Thoracic aorta (tissue), 2 donors: Measurements from ENCODE around the gene RPL26. TPM values are rescaled to one million over a fixed set of nuclear protein-coding genes. Genes with fewer than 3 reads are reported as not detected.

Experiments
- ATAC-seq: fragments of 150-250 bp; one replicate; pipeline ENCODE4 v1.8.0; 2017; ENCODE audit warnings: low read depth; ENCODE audit not compliant: insufficient number of reproducible peaks, low FRiP score
- DNase-seq: peaks from one replicate; pipeline ENCODE4 v3.0.0-alpha.2; 2020; ENCODE audit warnings: low spot score
- H3K27ac ChIP-seq, 2 donors: fragments of 200-600 bp; sonication (generic); 1 replicate in 1 of 2; 2 replicates in 1 of 2; pipeline ENCODE4 v1.5.1; 2016; ENCODE audit warnings: mild to moderate bottlenecking in 2 of 2, moderate library complexity in 2 of 2
- H3K27me3 ChIP-seq: fragments of 200-600 bp; sonication (generic); replicated peaks from 2 replicates; pipeline ENCODE4 v1.6.0; 2016; ENCODE audit warnings: mild to moderate bottlenecking; ENCODE audit not compliant: insufficient read depth
- H3K36me3 ChIP-seq: fragments of 200-600 bp; sonication (generic); one replicate; pipeline ENCODE4 v1.5.1; 2016
- H3K4me1 ChIP-seq, 2 donors: fragments of 200-600 bp; sonication (generic); 1 replicate in 1 of 2; 2 replicates in 1 of 2; pipeline versions ENCODE4 v1.5.1 to v1.6.0; 2016; ENCODE audit warnings: low read depth in 2 of 2, mild to moderate bottlenecking in 1 of 2; ENCODE audit not compliant: control insufficient read depth in 1 of 2
- H3K4me3 ChIP-seq: fragments of 200-600 bp; sonication (generic); 2 replicates; pipeline ENCODE4 v1.5.1; 2016; ENCODE audit warnings: mild to moderate bottlenecking
- H3K9me3 ChIP-seq: fragments of 200-600 bp; sonication (generic); 2 replicates; pipeline ENCODE4 v1.5.1; 2016
- total RNA-seq, 2 donors: library from RNA; depleted of rRNA; stranded (reverse); fragments of >200 nt; gene quantifications; one replicate each; pipeline versions ENCODE4 v1.1.0 to v1.2.3, GENCODE V29; 2016
- TF ChIP-seq, protein P1 (sequence below): fragments of 200-600 bp; sonication (generic); IDR thresholded peaks from one replicate; pipeline ENCODE4 v1.5.1; 2019; ENCODE audit warnings: antibody characterized with exemption

RPL26 gene
- total RNA-seq, 2 donors from 2014 or later = 1,235 to 1,884 TPM

GRCh38 chr17:8366231-8366630, 16.8 kb downstream of the RPL26 start:
- ATAC-seq = no peak

GRCh38 chr17:8365143-8365542, 17.9 kb downstream of the RPL26 start:
- no peaks in the 10 kb centered on the region for H3K9me3 ChIP-seq
- no peak overlapping the region for H3K27ac ChIP-seq
- H3K36me3 ChIP-seq = peaks cover 16% of the 10 kb centered on the region
- no peak overlapping the region for H3K4me3 ChIP-seq
- TF ChIP-seq, protein P1, sequence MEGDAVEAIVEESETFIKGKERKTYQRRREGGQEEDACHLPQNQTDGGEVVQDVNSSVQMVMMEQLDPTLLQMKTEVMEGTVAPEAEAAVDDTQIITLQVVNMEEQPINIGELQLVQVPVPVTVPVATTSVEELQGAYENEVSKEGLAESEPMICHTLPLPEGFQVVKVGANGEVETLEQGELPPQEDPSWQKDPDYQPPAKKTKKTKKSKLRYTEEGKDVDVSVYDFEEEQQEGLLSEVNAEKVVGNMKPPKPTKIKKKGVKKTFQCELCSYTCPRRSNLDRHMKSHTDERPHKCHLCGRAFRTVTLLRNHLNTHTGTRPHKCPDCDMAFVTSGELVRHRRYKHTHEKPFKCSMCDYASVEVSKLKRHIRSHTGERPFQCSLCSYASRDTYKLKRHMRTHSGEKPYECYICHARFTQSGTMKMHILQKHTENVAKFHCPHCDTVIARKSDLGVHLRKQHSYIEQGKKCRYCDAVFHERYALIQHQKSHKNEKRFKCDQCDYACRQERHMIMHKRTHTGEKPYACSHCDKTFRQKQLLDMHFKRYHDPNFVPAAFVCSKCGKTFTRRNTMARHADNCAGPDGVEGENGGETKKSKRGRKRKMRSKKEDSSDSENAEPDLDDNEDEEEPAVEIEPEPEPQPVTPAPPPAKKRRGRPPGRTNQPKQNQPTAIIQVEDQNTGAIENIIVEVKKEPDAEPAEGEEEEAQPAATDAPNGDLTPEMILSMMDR = no peak
- ATAC-seq (no peak), DNase-seq (no peak)
- H3K4me1 ChIP-seq = no peaks in the 10 kb centered on the region
- H3K27me3 ChIP-seq = no peaks in the 10 kb centered on the region

More at GRCh38 chr17:8366231-8366630, 16.8 kb downstream of the RPL26 start:
- no peaks in the 10 kb centered on the region for H3K27me3 ChIP-seq
- TF ChIP-seq, protein P1 = no peak
- no peak for DNase-seq
- no peaks in the 10 kb centered on the region for H3K9me3 ChIP-seq
- H3K27ac ChIP-seq = no peak overlapping the region
- H3K4me3 ChIP-seq = no peak overlapping the region
- no peaks in the 10 kb centered on the region for H3K4me1 ChIP-seq
- peaks cover 17% of the 10 kb centered on the region for H3K36me3 ChIP-seq

DNA sequence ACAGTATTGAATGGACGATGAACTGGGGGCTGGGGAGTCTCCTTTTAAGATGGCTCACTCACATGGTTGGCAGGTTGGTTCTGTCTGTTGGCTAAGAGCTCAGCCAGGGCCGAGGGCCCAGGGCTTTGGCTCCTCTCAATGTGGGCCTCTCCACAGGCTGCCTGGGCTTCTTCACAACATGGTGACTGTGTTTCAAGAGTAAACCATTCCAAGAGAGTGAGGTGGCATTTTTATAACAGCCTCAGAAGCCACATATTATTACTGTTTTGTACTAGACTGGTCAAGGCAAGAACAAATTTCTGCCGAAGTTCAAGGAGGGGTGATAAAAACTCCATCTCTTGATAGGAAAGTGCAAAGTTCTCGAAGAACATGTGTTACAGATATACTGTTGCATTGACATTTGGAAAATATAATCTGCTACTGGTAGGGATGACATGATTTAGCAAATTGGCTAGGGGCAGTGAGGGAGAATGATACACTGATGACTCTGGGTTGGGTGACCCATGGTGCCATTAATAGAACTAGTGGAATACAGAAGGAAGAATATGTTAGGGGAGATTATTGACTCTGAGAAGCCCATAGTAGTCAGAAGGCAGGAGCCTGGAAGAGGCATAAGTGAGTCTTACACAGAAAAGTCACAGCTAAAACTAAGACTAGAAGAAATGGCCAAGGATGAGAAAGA, 20.2 kb downstream of the RPL26 start:
- Histone ChIP-seq H3K4me3 (no peak overlapping the region), H3K9me3 (no peaks in the 10 kb centered on the region), H3K27me3 (no peaks in the 10 kb centered on the region), H3K36me3 (peaks cover 4% of the 10 kb centered on the region), H3K4me1 (no peaks in the 10 kb centered on the region), H3K27ac (no peak overlapping the region)
- no peak for ATAC-seq
- DNase-seq = no peak
- TF ChIP-seq, protein P1 = no peak

DNA sequence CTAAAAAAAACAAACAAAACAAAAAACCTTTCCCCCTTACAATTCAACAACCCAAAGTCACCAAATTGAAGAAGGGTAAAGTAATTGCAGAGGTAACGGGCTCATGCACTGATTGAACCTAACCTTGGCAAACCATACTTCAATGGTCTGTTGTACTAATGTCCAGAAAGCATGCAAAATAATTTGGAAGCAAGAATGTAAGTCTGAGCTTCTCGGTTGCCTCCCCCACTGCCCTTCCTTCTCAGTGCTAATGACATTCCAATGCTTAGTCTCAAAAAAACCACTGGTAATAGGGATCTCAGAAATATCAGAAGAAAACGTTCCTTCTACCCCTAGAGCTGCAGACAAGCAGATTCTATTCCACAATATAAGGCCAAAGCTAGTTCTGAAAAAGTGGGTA, 22.2 kb downstream of the RPL26 start:
- Histone ChIP-seq H3K36me3 (peaks cover 4% of the 10 kb centered on the region), H3K4me1 (no peaks in the 10 kb centered on the region), H3K4me3 (no peak overlapping the region), H3K27me3 (no peaks in the 10 kb centered on the region), H3K27ac (no peak overlapping the region), H3K9me3 (no peaks in the 10 kb centered on the region)
- DNase-seq (no peak), ATAC-seq (no peak)
- TF ChIP-seq, protein P1 = no peak

DNA sequence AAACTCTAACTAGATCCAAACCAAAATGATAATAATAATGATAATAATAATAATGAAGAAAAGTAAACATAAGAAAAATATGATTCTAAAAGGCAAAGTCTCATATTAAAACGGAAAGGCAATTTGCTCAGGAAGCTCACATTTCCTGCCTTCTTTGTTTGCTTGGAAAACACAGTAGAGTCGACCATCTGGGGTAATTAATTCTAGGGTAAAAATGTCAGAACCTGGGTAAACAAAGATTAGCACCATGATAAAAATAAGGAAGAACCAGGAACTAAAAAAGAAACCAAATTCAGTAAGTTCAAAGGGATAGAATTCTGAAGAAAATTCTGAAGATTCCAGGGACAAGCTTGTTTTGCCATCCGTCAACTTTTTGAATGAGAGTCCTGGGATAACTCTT, 22.7 kb downstream of the RPL26 start:
- no peak overlapping the region for H3K27ac ChIP-seq
- no peak for DNase-seq
- H3K4me3 ChIP-seq = no peak overlapping the region
- no peaks in the 10 kb centered on the region for H3K4me1 ChIP-seq
- ATAC-seq = no peak
- peaks cover 4% of the 10 kb centered on the region for H3K36me3 ChIP-seq
- TF ChIP-seq, protein P1 = no peak
- no peaks in the 10 kb centered on the region for H3K27me3 ChIP-seq
- no peaks in the 10 kb centered on the region for H3K9me3 ChIP-seq
